OCI-LY1 (cell line): Measurements from ENCODE around the gene PPP2R1B.

Experiments used
- H2AFZ ChIP-seq: fragments of 200-600 bp; sonication (generic), shearing (Covaris generic); 2 replicates; pipeline ENCODE4 v1.6.0; 2014; ENCODE audit warnings: antibody characterized with exemption, mild to moderate bottlenecking, low read length
- H3F3A ChIP-seq: fragments of 200-600 bp; sonication (generic), shearing (Covaris generic); 2 replicates; pipeline ENCODE4 v1.6.0; 2014; ENCODE audit warnings: mild to moderate bottlenecking, antibody characterized with exemption, low read length, moderate library complexity; ENCODE audit not compliant: insufficient read depth
- H3K27ac ChIP-seq: fragments of 200-600 bp; sonication (generic); 2 replicates; pipeline ENCODE4 v1.5.1; 2014; ENCODE audit warnings: low read length, mixed run types, mild to moderate bottlenecking, low read depth; ENCODE audit not compliant: poor library complexity, severe bottlenecking
- H3K27me3 ChIP-seq: fragments of 200-600 bp; sonication (generic); 2 replicates; pipeline ENCODE4 v1.6.0; 2014; ENCODE audit warnings: antibody characterized with exemption, mild to moderate bottlenecking, low read length, moderate library complexity; ENCODE audit not compliant: insufficient read depth
- H3K36me3 ChIP-seq: fragments of 200-600 bp; sonication (generic); 2 replicates; pipeline ENCODE4 v1.6.1; 2014; ENCODE audit warnings: mild to moderate bottlenecking, antibody characterized with exemption, low read length, moderate library complexity, mixed read lengths; ENCODE audit not compliant: insufficient read depth
- H3K4me1 ChIP-seq: fragments of 200-600 bp; sonication (generic); 2 replicates; pipeline ENCODE4 v1.5.1; 2014; ENCODE audit warnings: mild to moderate bottlenecking, low read length, moderate library complexity; ENCODE audit not compliant: insufficient read depth, severe bottlenecking
- H3K4me2 ChIP-seq: fragments of 200-600 bp; sonication (generic), shearing (Covaris generic); 2 replicates; pipeline ENCODE4 v1.6.1; 2014; ENCODE audit warnings: low read length
- H3K4me3 ChIP-seq: fragments of 200-600 bp; sonication (generic); 2 replicates; pipeline ENCODE4 v1.5.1; 2014; ENCODE audit warnings: low read length, low read depth, mild to moderate bottlenecking, mixed read lengths; ENCODE audit not compliant: poor library complexity, severe bottlenecking
- H3K79me2 ChIP-seq: fragments of 200-600 bp; shearing (Covaris generic); 2 replicates; pipeline ENCODE4 v1.6.1; 2016; ENCODE audit warnings: mixed run types, low read length, mixed read lengths; ENCODE audit not compliant: insufficient read depth
- H3K9ac ChIP-seq: fragments of 200-600 bp; sonication (generic), shearing (Covaris generic); 2 replicates; pipeline ENCODE4 v1.6.1; 2014; ENCODE audit warnings: mild to moderate bottlenecking, low read length, mixed read lengths
- H3K9me2 ChIP-seq: fragments of 200-600 bp; sonication (generic), shearing (Covaris generic); 2 replicates; pipeline ENCODE4 v1.6.1; 2014; ENCODE audit warnings: low read depth, mild to moderate bottlenecking, low read length, mixed read lengths
- H3K9me3 ChIP-seq: fragments of 200-600 bp; shearing (Covaris generic); 2 replicates; pipeline ENCODE4 v1.6.1; 2014; ENCODE audit warnings: low read length, mixed read lengths
- H4K20me1 ChIP-seq: fragments of 200-600 bp; sonication (generic), shearing (Covaris generic); 2 replicates; pipeline ENCODE4 v1.6.0; 2016; ENCODE audit warnings: mild to moderate bottlenecking, low read length; ENCODE audit not compliant: insufficient read depth
- EZH2 ChIP-seq: fragments of 200-600 bp; sonication (generic), shearing (Covaris generic); IDR thresholded peaks from 2 replicates; pipeline ENCODE4 v1.8.0; 2017; ENCODE audit warnings: borderline replicate concordance, mixed run types, mild to moderate bottlenecking, antibody characterized with exemption, low read length, moderate library complexity, mixed read lengths
- TF ChIP-seq, protein P1 (sequence below): fragments of 200-600 bp; sonication (generic), shearing (Covaris generic); IDR thresholded peaks from 2 replicates; pipeline ENCODE4 v1.5.1; 2017; ENCODE audit warnings: mild to moderate bottlenecking, antibody characterized with exemption, low read length, moderate library complexity, mixed read lengths

PPP2R1B gene

DNA sequence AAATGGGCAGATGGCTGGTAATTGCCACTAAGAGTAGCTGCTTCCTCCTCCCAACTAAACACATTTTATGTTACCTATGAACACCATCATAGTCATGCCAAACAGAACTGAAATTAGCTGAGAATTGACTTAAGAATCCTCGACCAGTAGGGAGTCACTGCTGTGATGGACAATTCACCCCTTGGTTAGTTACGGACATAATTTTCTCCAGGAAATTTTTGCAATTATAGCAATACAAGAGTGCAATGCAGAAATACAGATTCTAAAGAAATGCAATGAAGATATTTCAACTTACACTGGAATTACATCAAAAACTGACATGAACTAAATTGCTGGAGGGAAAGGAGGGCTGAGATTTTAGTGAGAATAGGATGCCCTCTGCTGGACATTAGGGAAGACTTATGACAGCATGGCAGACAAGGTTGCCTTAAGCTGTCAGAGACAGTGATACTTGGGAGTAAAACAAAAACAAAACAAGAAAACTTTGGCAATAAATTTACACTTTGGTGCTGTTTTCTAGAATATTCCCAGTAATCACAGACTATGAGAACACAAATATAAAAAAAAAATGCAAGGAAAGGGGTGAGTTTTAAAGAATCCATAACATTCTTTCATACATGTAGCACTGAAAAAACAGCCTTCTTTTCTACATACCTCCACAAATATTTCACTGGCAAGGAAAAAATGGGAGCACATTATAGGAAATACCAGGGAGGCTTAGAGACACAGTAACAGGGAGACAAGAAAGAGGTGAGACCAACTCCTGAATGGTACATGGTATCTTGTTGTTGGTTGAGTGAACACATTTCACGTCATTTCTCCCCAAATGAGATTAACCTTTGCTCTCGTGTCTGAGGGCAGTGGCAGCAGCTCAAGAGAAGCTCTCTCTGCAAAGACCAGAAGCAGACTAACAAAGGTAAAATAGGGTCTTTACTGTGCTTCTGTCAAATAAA is 11.2 kb upstream of the PPP2R1B start:
- peak overlapping the region; percentile 35 for H3K4me2 ChIP-seq
- H3K4me1 ChIP-seq: peaks cover 20% of the 10 kb centered on the region
- H3K9me2 ChIP-seq: no peaks in the 10 kb centered on the region
- H3K4me3 ChIP-seq: no peak overlapping the region
- H3K9me3 ChIP-seq: no peaks in the 10 kb centered on the region
- no peaks in the 10 kb centered on the region for H3K27me3 ChIP-seq
- H3K79me2 ChIP-seq: no peaks in the 10 kb centered on the region
- no peak overlapping the region for H2AFZ ChIP-seq
- TF ChIP-seq, protein P1, sequence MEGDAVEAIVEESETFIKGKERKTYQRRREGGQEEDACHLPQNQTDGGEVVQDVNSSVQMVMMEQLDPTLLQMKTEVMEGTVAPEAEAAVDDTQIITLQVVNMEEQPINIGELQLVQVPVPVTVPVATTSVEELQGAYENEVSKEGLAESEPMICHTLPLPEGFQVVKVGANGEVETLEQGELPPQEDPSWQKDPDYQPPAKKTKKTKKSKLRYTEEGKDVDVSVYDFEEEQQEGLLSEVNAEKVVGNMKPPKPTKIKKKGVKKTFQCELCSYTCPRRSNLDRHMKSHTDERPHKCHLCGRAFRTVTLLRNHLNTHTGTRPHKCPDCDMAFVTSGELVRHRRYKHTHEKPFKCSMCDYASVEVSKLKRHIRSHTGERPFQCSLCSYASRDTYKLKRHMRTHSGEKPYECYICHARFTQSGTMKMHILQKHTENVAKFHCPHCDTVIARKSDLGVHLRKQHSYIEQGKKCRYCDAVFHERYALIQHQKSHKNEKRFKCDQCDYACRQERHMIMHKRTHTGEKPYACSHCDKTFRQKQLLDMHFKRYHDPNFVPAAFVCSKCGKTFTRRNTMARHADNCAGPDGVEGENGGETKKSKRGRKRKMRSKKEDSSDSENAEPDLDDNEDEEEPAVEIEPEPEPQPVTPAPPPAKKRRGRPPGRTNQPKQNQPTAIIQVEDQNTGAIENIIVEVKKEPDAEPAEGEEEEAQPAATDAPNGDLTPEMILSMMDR: peak; percentile 98
- TF ChIP-seq EZH2: no peak
- H3K27ac ChIP-seq: peak overlapping the region; percentile 76
- no peaks in the 10 kb centered on the region for H3F3A ChIP-seq
- H3K36me3 ChIP-seq: no peaks in the 10 kb centered on the region
- H4K20me1 ChIP-seq: no peaks in the 10 kb centered on the region
- H3K9ac ChIP-seq: peak overlapping the region; percentile 13; the same call in 1 of the 2 replicates

DNA sequence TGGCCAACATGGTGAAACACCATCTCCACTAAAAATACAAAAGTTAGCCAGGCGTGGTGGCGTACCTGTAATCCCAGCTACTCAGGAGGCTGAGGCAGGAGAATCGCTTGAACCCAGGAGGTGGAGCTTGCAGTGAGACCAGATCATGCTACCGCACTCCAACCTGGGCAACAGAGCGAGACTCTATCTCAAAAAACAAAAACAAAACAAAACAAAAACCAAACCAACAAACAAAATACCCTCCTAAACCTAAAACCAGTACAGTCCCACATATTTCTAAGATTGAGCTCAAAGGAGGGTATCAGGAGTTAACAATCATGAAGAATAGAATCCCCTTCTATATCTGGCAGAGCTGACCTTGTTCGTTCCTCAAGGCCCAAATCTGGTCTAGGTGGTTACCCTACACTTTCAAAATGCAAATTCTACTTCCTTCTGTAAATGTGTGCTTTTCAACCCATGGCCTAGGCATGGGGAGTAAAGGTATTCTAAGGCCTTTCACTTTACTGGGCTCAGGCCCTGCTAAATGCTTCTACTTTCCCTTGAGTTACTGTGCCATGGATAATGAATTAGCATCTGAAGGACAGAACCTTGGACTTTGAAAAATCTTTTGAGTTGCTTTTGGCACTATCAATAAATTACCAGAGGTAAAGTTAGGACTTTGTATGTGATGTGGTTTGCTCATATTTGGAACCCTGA is 10.4 kb upstream of the PPP2R1B start:
- no peaks in the 10 kb centered on the region for H3K79me2 ChIP-seq
- H3K9me3 ChIP-seq: no peaks in the 10 kb centered on the region
- H2AFZ ChIP-seq: no peak overlapping the region
- H3K9ac ChIP-seq: peak overlapping the region; percentile 13; the same call in 1 of the 2 replicates
- TF ChIP-seq EZH2: no peak
- TF ChIP-seq, protein P1: no peak
- no peaks in the 10 kb centered on the region for H3F3A ChIP-seq
- H4K20me1 ChIP-seq: no peaks in the 10 kb centered on the region
- peak overlapping the region; percentile 35 for H3K4me2 ChIP-seq
- H3K4me3 ChIP-seq: no peak overlapping the region
- H3K9me2 ChIP-seq: no peaks in the 10 kb centered on the region
- H3K27me3 ChIP-seq: no peaks in the 10 kb centered on the region
- no peaks in the 10 kb centered on the region for H3K36me3 ChIP-seq
- H3K27ac ChIP-seq: peak overlapping the region; percentile 76
- H3K4me1 ChIP-seq: peaks cover 20% of the 10 kb centered on the region

DNA sequence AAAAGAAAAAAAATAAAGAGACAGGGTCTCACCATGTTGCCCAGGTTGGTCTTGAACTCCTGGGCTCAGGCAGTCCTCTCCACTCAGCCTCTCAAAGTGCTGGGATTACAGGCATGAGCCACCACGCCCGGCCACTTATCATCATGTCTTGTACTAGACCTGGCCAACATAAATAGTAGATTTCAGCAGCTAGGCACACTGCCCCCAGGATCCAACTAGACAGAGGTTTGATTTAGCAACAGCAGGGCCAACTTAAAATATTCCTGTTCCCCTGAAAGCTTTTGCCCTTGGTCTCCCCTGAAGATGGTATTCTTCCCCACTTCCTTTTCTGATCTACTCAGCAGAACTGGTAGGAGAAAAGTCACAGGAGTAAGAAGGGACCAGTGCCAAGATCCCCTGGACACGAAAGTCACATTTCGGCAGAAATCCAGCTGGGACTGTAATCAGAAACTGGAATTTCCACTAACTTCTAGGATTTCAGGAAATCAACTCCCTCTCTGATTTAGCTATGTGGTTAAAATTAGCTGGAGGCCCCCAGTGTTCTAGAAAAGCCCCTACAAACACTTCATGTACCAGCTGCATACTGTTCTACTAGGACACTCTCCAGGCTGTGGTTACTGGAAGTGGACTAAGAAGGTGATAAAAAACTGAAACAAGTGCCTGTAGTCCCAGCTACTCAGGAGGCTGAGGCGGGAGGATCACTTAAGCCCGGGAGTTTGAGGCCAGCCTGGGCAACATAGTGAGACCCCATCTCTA is 8.9 kb upstream of the PPP2R1B start:
- no peaks in the 10 kb centered on the region for H3K36me3 ChIP-seq
- H3K9me3 ChIP-seq: no peaks in the 10 kb centered on the region
- H3K27me3 ChIP-seq: no peaks in the 10 kb centered on the region
- TF ChIP-seq, protein P1: no peak
- TF ChIP-seq EZH2: no peak
- H3K27ac ChIP-seq: no peak overlapping the region
- H3K4me1 ChIP-seq: peaks cover 20% of the 10 kb centered on the region
- no peaks in the 10 kb centered on the region for H3F3A ChIP-seq
- H3K79me2 ChIP-seq: no peaks in the 10 kb centered on the region
- H3K9me2 ChIP-seq: no peaks in the 10 kb centered on the region
- H4K20me1 ChIP-seq: no peaks in the 10 kb centered on the region
- no peak overlapping the region for H3K4me3 ChIP-seq
- H2AFZ ChIP-seq: no peak overlapping the region
- no peak overlapping the region for H3K9ac ChIP-seq
- no peak overlapping the region for H3K4me2 ChIP-seq
